Measurements from ENCODE around the gene LRRC72. TPM values are rescaled to one million over a fixed set of nuclear protein-coding genes. Genes with fewer than 3 reads are reported as not detected.

Gene LRRC72
- total RNA-seq, 1 donor from 2014 or later, result not detected

GRCh38 chr7:16619979-16620408 lies 93.4 kb downstream of the LRRC72 start:
- Histone ChIP-seq H3K36me3 (peaks cover 66% of the 10 kb centered on the region), H3K27ac (no peak overlapping the region), H3K4me1 (no peaks in the 10 kb centered on the region), H3K9me3 (no peaks in the 10 kb centered on the region), H3K27me3 (ENCODE audit: low read depth) (no peaks in the 10 kb centered on the region), H3K4me3 (no peak overlapping the region)
- DNase-seq (no peak), ATAC-seq (no peak)
- intact Hi-C loops (cut with DNase I), result no loop called here
- TF ChIP-seq CTCF (IDR thresholded peaks at IDR 0.05), result no peak

GRCh38 chr7:16626388-16626787 lies 99.8 kb downstream of the LRRC72 start:
- H3K4me1 ChIP-seq, result peaks cover 4% of the 10 kb centered on the region
- peaks cover 36% of the 10 kb centered on the region for H3K36me3 ChIP-seq
- no peak overlapping the region for H3K27ac ChIP-seq
- H3K27me3 ChIP-seq (ENCODE audit: low read depth), result no peaks in the 10 kb centered on the region
- H3K9me3 ChIP-seq, result no peaks in the 10 kb centered on the region
- no peak for TF ChIP-seq CTCF (IDR thresholded peaks at IDR 0.05)
- DNase-seq (no peak), ATAC-seq (no peak)
- intact Hi-C loops (cut with DNase I), result no loop called here
- no peak overlapping the region for H3K4me3 ChIP-seq

- peaks cover 4% of the 10 kb centered on the region for H3K4me1 ChIP-seq
- intact Hi-C loops (cut with DNase I), result no loop called here
- no peaks in the 10 kb centered on the region for H3K9me3 ChIP-seq
- TF ChIP-seq CTCF (IDR thresholded peaks at IDR 0.05), result no peak
- no peak overlapping the region for H3K4me3 ChIP-seq
- no peaks in the 10 kb centered on the region for H3K27me3 ChIP-seq (ENCODE audit: low read depth)
- DNase-seq, result no peak
- peaks cover 28% of the 10 kb centered on the region for H3K36me3 ChIP-seq
- ATAC-seq, result no peak
- H3K27ac ChIP-seq, result no peak overlapping the region
Observed at GRCh38 chr7:16627236-16627635, 100.6 kb downstream of the LRRC72 start.

- no peak for ATAC-seq
- intact Hi-C loops (cut with DNase I), result no loop called here
- Histone ChIP-seq H3K27ac (no peak overlapping the region), H3K27me3 (ENCODE audit: low read depth) (no peaks in the 10 kb centered on the region), H3K4me3 (no peak overlapping the region), H3K9me3 (no peaks in the 10 kb centered on the region), H3K4me1 (peaks cover 4% of the 10 kb centered on the region), H3K36me3 (peaks cover 10% of the 10 kb centered on the region)
- no peak for DNase-seq
- TF ChIP-seq CTCF (IDR thresholded peaks at IDR 0.05), result no peak
Observed at GRCh38 chr7:16630654-16631053, 104.0 kb downstream of the LRRC72 start.

Other genes with a start within 250 kb of the LRRC72 start
- gene CRPPA, start 105.3 kb upstream of the LRRC72 start, total RNA-seq, result 3.0 TPM
- gene SOSTDC1, start 61.1 kb upstream of the LRRC72 start, total RNA-seq, result 8.7 TPM
- gene ANKMY2, start 118.9 kb downstream of the LRRC72 start, total RNA-seq, result 13.9 TPM
- 24.6 TPM for gene BZW2, start 119.4 kb downstream of the LRRC72 start, total RNA-seq
- 120 TPM for gene TSPAN13, start 226.9 kb downstream of the LRRC72 start, total RNA-seq